Measurements from ENCODE around the gene CDYL. TPM values are rescaled to one million over a fixed set of nuclear protein-coding genes. Genes with fewer than 3 reads are reported as not detected.

The CDYL gene
- total RNA-seq, 1 experiment from 2014 or later, result 38.4 TPM

- ATAC-seq, result peak; percentile 80
- no TSS peak for BruUV-seq (replicated peaks)
- intact Hi-C loops (cut with micrococcal nuclease), result loop anchor here (5.0 kb wide), 1 partner anchor 127 kb away; no protein-coding TSS in a partner anchor
- Histone ChIP-seq H3K36me3 (ENCODE audit: low read depth, low read length) (no peaks in the 10 kb centered on the region), H3K9ac (ENCODE audit: low read length) (no peak overlapping the region; the same call in 1 of the 2 replicates), H3K4me3 (ENCODE audit: low read length) (peak overlapping the region; percentile 34; the same call in 1 of the 2 replicates), H3K9me3 (ENCODE audit: low read length) (no peaks in the 10 kb centered on the region), H3F3A (ENCODE audit: low read length, unreplicated experiment) (no peaks in the 10 kb centered on the region), H3K27me3 (ENCODE audit: low read length) (no peaks in the 10 kb centered on the region), H3K27ac (ENCODE audit: low read length) (peak overlapping the region; percentile 72), H3K79me2 (ENCODE audit: low read length) (peaks cover 97% of the 10 kb centered on the region), H4K20me1 (ENCODE audit: low read length) (peaks cover 49% of the 10 kb centered on the region), H3K4me2 (ENCODE audit: low read length) (peak overlapping the region; percentile 73), H3K9me2 (replicated peaks; ENCODE audit: low read length) (no peaks in the 10 kb centered on the region), H2AFZ (ENCODE audit: low read length) (no peak overlapping the region), H3K4me1 (ENCODE audit: insufficient read depth, low read length) (peaks cover 25% of the 10 kb centered on the region)
- TF ChIP-seq CTCF (conservative IDR thresholded peaks at IDR 0.05; ENCODE audit: low read depth, low read length) (no peak), EZH2phosphoT487 (IDR thresholded peaks at IDR 0.05; ENCODE audit: borderline replicate concordance, low read length) (no peak), EZH2 (IDR thresholded peaks at IDR 0.05; ENCODE audit: low read length, unreplicated experiment) (no peak)
- DNase-seq, result peak; percentile 74
- POLR2A ChIA-PET (ENCODE audit: unreplicated experiment), result no interaction called here
- CTCF ChIA-PET, result no interaction called here
Observed at GRCh38 chr6:4809999-4810918, 34.1 kb downstream of the CDYL start.

GRCh38 chr6:4812068-4812467, 35.9 kb downstream of the CDYL start:
- Histone ChIP-seq H3K27ac (ENCODE audit: low read length) (no peak overlapping the region), H2AFZ (ENCODE audit: low read length) (no peak overlapping the region), H3K36me3 (ENCODE audit: low read depth, low read length) (no peaks in the 10 kb centered on the region), H3K9ac (ENCODE audit: low read length) (no peak overlapping the region), H3K9me2 (replicated peaks; ENCODE audit: low read length) (no peaks in the 10 kb centered on the region), H3K4me3 (ENCODE audit: low read length) (no peak overlapping the region), H4K20me1 (ENCODE audit: low read length) (peaks cover 52% of the 10 kb centered on the region), H3K27me3 (ENCODE audit: low read length) (no peaks in the 10 kb centered on the region), H3K4me2 (ENCODE audit: low read length) (0 out of 2 replicates have a peak overlapping the region, but pooled peaks have one; percentile 20), H3F3A (ENCODE audit: low read length, unreplicated experiment) (no peaks in the 10 kb centered on the region), H3K79me2 (ENCODE audit: low read length) (peaks cover 97% of the 10 kb centered on the region), H3K9me3 (ENCODE audit: low read length) (no peaks in the 10 kb centered on the region), H3K4me1 (ENCODE audit: insufficient read depth, low read length) (peaks cover 25% of the 10 kb centered on the region)
- BruUV-seq (replicated peaks), result no TSS peak
- DNase-seq (peak; percentile 37), ATAC-seq (peak; percentile 65)
- CTCF ChIA-PET, result no interaction called here
- POLR2A ChIA-PET (ENCODE audit: unreplicated experiment), result no interaction called here
- intact Hi-C loops (cut with micrococcal nuclease), result no loop called here
- no peak for TF ChIP-seq EZH2phosphoT487 (IDR thresholded peaks at IDR 0.05; ENCODE audit: borderline replicate concordance, low read length)
- TF ChIP-seq EZH2 (IDR thresholded peaks at IDR 0.05; ENCODE audit: low read length, unreplicated experiment), result no peak
- TF ChIP-seq CTCF (conservative IDR thresholded peaks at IDR 0.05; ENCODE audit: low read depth, low read length), result no peak

GRCh38 chr6:4813055-4813454, 36.9 kb downstream of the CDYL start:
- Histone ChIP-seq H3K27me3 (ENCODE audit: low read length) (no peaks in the 10 kb centered on the region), H3K9me3 (ENCODE audit: low read length) (no peaks in the 10 kb centered on the region), H3K4me1 (ENCODE audit: insufficient read depth, low read length) (peaks cover 31% of the 10 kb centered on the region), H3K4me3 (ENCODE audit: low read length) (no peak overlapping the region), H3K27ac (ENCODE audit: low read length) (no peak overlapping the region), H3F3A (ENCODE audit: low read length, unreplicated experiment) (no peaks in the 10 kb centered on the region), H3K9me2 (replicated peaks; ENCODE audit: low read length) (no peaks in the 10 kb centered on the region), H3K79me2 (ENCODE audit: low read length) (peaks cover 97% of the 10 kb centered on the region), H4K20me1 (ENCODE audit: low read length) (peaks cover 60% of the 10 kb centered on the region), H3K4me2 (ENCODE audit: low read length) (no peak overlapping the region), H3K36me3 (ENCODE audit: low read depth, low read length) (no peaks in the 10 kb centered on the region), H2AFZ (ENCODE audit: low read length) (no peak overlapping the region), H3K9ac (ENCODE audit: low read length) (no peak overlapping the region)
- ChIA-PET POLR2A (ENCODE audit: unreplicated experiment) (no interaction called here), CTCF (no interaction called here)
- TF ChIP-seq EZH2phosphoT487 (IDR thresholded peaks at IDR 0.05; ENCODE audit: borderline replicate concordance, low read length) (no peak), EZH2 (IDR thresholded peaks at IDR 0.05; ENCODE audit: low read length, unreplicated experiment) (no peak), CTCF (conservative IDR thresholded peaks at IDR 0.05; ENCODE audit: low read depth, low read length) (no peak)
- ATAC-seq (no peak), DNase-seq (no peak)
- intact Hi-C loops (cut with micrococcal nuclease), result no loop called here
- BruUV-seq (replicated peaks), result no TSS peak

All from PC-3 (cell line).